Parathyroid adenoma (tissue), 2 donors: ENCODE data around the gene CLCN6.

ENCODE experiments used
- H2AFZ ChIP-seq: fragments of 300-600 bp; sonication (generic); one replicate; pipeline ENCODE4 v1.7.0; 2017; ENCODE audit warnings: antibody characterized with exemption, mild to moderate bottlenecking
- H3K27ac ChIP-seq: fragments of 300-600 bp; sonication (generic); one replicate; pipeline ENCODE4 v1.7.0; 2017
- H3K27me3 ChIP-seq: fragments of 300-600 bp; sonication (generic); one replicate; pipeline ENCODE4 v1.7.0; 2017; ENCODE audit warnings: low read length; ENCODE audit not compliant: control insufficient read depth, insufficient read depth
- H3K36me3 ChIP-seq: fragments of 300-600 bp; sonication (generic); one replicate; pipeline ENCODE4 v1.7.0; 2017; ENCODE audit warnings: low read length; ENCODE audit not compliant: control insufficient read depth, insufficient read depth
- H3K4me1 ChIP-seq: fragments of 300-600 bp; sonication (generic); one replicate; pipeline ENCODE4 v1.7.0; 2017; ENCODE audit warnings: control low read depth
- H3K4me2 ChIP-seq: fragments of 300-600 bp; sonication (generic); one replicate; pipeline ENCODE4 v1.7.0; 2017; ENCODE audit warnings: low read length
- H3K4me3 ChIP-seq: fragments of 300-600 bp; sonication (generic); one replicate; pipeline ENCODE4 v1.7.0; 2017; ENCODE audit warnings: low read depth, low read length
- H3K79me2 ChIP-seq: fragments of 300-600 bp; sonication (generic); one replicate; pipeline ENCODE4 v1.7.0; 2017; ENCODE audit warnings: control low read depth
- H3K9ac ChIP-seq: fragments of 300-600 bp; sonication (generic); one replicate; pipeline ENCODE4 v1.7.0; 2017; ENCODE audit warnings: mild to moderate bottlenecking
- H3K9me3 ChIP-seq: fragments of 300-600 bp; sonication (generic); one replicate; pipeline ENCODE4 v1.7.0; 2017; ENCODE audit warnings: low read length; ENCODE audit not compliant: control insufficient read depth
- CTCF ChIP-seq: fragments of 300-600 bp; sonication (generic); IDR thresholded peaks from one replicate; pipeline ENCODE4 v1.7.0; 2017; ENCODE audit warnings: antibody characterized with exemption, mild to moderate bottlenecking
- donor health status: primary hyperparathyroidism.

Gene CLCN6

GRCh38 chr1:11886986-11887665 is 81.1 kb downstream of the CLCN6 start:
- Histone ChIP-seq H3K9ac (no peak overlapping the region), H2AFZ (no peak overlapping the region), H3K27ac (peak overlapping the region; percentile 39), H3K27me3 (no peaks in the 10 kb centered on the region), H3K9me3 (no peaks in the 10 kb centered on the region), H3K4me3 (no peak overlapping the region), H3K4me2 (no peak overlapping the region), H3K36me3 (no peaks in the 10 kb centered on the region), H3K4me1 (no peaks in the 10 kb centered on the region), H3K79me2 (no peaks in the 10 kb centered on the region)
- TF ChIP-seq CTCF = no peak

- Histone ChIP-seq H3K79me2 (no peaks in the 10 kb centered on the region), H3K27ac (peak overlapping the region; percentile 39), H3K9ac (no peak overlapping the region), H3K9me3 (no peaks in the 10 kb centered on the region), H3K4me1 (no peaks in the 10 kb centered on the region), H3K36me3 (no peaks in the 10 kb centered on the region), H3K4me2 (no peak overlapping the region), H3K27me3 (no peaks in the 10 kb centered on the region), H3K4me3 (no peak overlapping the region), H2AFZ (no peak overlapping the region)
- TF ChIP-seq CTCF = no peak
Observed at GRCh38 chr1:11887666-11888007, 81.6 kb downstream of the CLCN6 start.

GRCh38 chr1:11888206-11888876 is 82.3 kb downstream of the CLCN6 start:
- Histone ChIP-seq H3K9ac (no peak overlapping the region), H3K4me2 (no peak overlapping the region), H3K36me3 (no peaks in the 10 kb centered on the region), H3K9me3 (no peaks in the 10 kb centered on the region), H3K27ac (no peak overlapping the region), H3K4me3 (no peak overlapping the region), H3K79me2 (no peaks in the 10 kb centered on the region), H3K4me1 (no peaks in the 10 kb centered on the region), H3K27me3 (no peaks in the 10 kb centered on the region), H2AFZ (no peak overlapping the region)
- no peak for TF ChIP-seq CTCF

GRCh38 chr1:11888877-11889208 is 82.9 kb downstream of the CLCN6 start:
- Histone ChIP-seq H3K4me3 (no peak overlapping the region), H3K4me2 (no peak overlapping the region), H3K27ac (no peak overlapping the region)

More at GRCh38 chr1:11888877-11889208, 82.9 kb downstream of the CLCN6 start:
- no peak overlapping the region for H3K9ac ChIP-seq
- no peaks in the 10 kb centered on the region for H3K79me2 ChIP-seq
- no peaks in the 10 kb centered on the region for H3K27me3 ChIP-seq
- no peaks in the 10 kb centered on the region for H3K36me3 ChIP-seq
- H3K9me3 ChIP-seq = no peaks in the 10 kb centered on the region
- no peak for TF ChIP-seq CTCF
- no peaks in the 10 kb centered on the region for H3K4me1 ChIP-seq
- no peak overlapping the region for H2AFZ ChIP-seq
